Effector memory CD4-positive, alpha-beta T cell (primary cell): ENCODE data around the gene ADRB1.

Source experiments
- DNase-seq, 3 donors: peaks; one replicate each; pipeline ENCODE4 v3.0.0-alpha.2; 2020
- H3K27ac ChIP-seq: 2 replicates; pipeline ENCODE4 v1.7.0; 2013; ENCODE audit warnings: mild to moderate bottlenecking, low read length, moderate library complexity; ENCODE audit not compliant: insufficient read depth, poor library complexity, severe bottlenecking
- H3K27me3 ChIP-seq: replicated peaks from 2 replicates; pipeline ENCODE4 v1.7.0; 2013; ENCODE audit warnings: mild to moderate bottlenecking, low read length; ENCODE audit not compliant: insufficient read depth, control insufficient read depth, poor library complexity, severe bottlenecking
- H3K36me3 ChIP-seq: 2 replicates; pipeline ENCODE4 v1.7.0; 2013; ENCODE audit warnings: mild to moderate bottlenecking, low read length, moderate library complexity; ENCODE audit not compliant: control insufficient read depth, insufficient read depth
- H3K4me1 ChIP-seq: 2 replicates; pipeline ENCODE4 v1.7.0; 2013; ENCODE audit warnings: low read length, mild to moderate bottlenecking; ENCODE audit not compliant: control insufficient read depth, insufficient read depth, poor library complexity, severe bottlenecking
- H3K4me3 ChIP-seq: 2 replicates; pipeline ENCODE4 v1.7.0; 2013; ENCODE audit warnings: low read length, low read depth, mild to moderate bottlenecking; ENCODE audit not compliant: insufficient read depth, poor library complexity, severe bottlenecking
- H3K9me3 ChIP-seq: 2 replicates; pipeline ENCODE4 v1.7.0; 2013; ENCODE audit warnings: mild to moderate bottlenecking, low read length, moderate library complexity; ENCODE audit not compliant: control insufficient read depth
- total RNA-seq, 3 donors: gene quantifications; one replicate each; lab custom pipeline; 2026; lab: John Stamatoyannopoulos, UW

ADRB1 gene
- 0.09 to 0.19 (median 0.17) reads per million in 3 donors for total RNA-seq

DNA sequence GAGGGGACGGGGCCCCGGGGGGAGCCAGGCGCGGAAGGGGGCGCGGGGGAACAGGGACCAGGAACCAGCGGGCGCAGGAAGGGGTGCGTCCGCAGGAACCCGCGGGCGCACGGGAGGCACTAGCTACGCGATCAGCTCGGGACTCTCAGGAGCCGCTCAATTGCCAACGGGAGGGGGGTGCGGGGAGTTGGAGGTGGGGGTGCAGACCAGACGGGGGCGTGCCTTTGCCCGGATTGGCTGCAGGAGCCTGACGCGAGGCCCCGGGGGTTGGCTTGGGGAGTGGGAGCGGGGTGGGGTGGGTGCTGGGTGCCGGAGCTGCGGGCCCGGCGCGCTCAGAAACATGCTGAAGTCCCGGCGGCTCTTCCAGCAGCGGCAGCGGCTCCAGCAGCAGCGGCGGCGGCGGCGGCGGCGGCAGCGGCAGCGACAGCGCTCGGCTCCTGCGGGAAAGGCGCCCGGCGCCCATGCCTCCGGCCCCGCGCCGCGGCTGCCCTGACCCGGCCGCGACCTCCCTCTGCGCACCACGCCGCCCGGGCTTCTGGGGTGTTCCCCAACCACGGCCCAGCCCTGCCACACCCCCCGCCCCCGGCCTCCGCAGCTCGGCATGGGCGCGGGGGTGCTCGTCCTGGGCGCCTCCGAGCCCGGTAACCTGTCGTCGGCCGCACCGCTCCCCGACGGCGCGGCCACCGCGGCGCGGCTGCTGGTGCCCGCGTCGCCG lies at the start of gene ADRB1:
Gene ADRB1 (plus strand): TSS at position 335 of the 715 bp plus-strand sequence. CDS start 267 bp downstream, at position 602.
- Histone ChIP-seq H3K4me1 (peaks cover 7% of the 10 kb centered on the region), H3K9me3 (no peaks in the 10 kb centered on the region), H3K36me3 (no peaks in the 10 kb centered on the region), H3K4me3 (peak within 1 kb of the TSS; percentile 44), H3K27me3 (peaks cover 31% of the 10 kb centered on the region), H3K27ac (no peak within 1 kb of the TSS)
- no peak for DNase-seq

DNA sequence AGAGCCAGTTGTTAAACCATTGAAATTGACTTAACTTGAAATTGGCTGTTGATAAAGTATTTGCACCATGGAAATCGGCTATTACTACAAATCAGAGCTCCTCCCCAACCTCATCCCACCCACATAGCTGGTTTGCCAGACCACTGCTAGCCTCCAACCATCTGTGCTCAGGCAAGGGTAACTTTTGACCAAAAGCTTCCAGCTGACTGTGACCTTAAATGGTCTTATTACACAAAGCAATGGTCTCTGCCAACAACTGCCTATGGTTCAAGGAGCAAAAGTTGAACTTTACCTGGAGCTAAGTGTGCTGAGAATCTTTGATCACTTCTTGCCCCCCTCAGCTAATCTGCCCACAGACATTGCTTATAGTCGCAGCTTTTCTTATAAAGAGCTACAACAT lies 48.5 kb upstream of the ADRB1 start:
- Histone ChIP-seq H3K9me3 (no peaks in the 10 kb centered on the region), H3K27me3 (no peaks in the 10 kb centered on the region)
- no peak for DNase-seq

DNA sequence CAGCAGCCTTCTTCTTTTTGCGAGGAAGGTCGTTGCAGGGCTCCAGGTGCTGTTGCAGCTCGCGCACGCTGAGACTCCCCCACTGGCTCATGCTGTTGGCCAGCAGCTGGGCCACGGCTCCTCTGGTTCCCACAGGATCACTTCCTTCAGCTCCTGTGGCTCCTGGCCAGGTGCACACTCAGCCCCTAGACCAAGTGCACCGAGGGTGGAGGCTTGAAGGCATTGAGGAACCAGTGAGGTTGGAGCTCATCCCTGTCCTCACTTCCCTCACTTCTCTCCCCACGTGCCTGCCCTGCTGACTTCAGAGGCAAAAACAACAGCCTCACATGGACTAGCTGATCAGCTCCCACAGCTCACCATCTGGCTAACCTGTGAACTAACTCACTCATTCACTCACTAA lies 46.2 kb upstream of the ADRB1 start:
- DNase-seq, result no peak
- Histone ChIP-seq H3K4me3 (no peak overlapping the region), H3K27ac (no peak overlapping the region), H3K9me3 (no peaks in the 10 kb centered on the region), H3K36me3 (no peaks in the 10 kb centered on the region), H3K4me1 (no peaks in the 10 kb centered on the region), H3K27me3 (no peaks in the 10 kb centered on the region)

More for the DNA sequence above, 48.5 kb upstream of the ADRB1 start:
- H3K27ac ChIP-seq, result no peak overlapping the region
- H3K4me3 ChIP-seq, result no peak overlapping the region
- H3K4me1 ChIP-seq, result no peaks in the 10 kb centered on the region
- H3K36me3 ChIP-seq, result no peaks in the 10 kb centered on the region

DNA sequence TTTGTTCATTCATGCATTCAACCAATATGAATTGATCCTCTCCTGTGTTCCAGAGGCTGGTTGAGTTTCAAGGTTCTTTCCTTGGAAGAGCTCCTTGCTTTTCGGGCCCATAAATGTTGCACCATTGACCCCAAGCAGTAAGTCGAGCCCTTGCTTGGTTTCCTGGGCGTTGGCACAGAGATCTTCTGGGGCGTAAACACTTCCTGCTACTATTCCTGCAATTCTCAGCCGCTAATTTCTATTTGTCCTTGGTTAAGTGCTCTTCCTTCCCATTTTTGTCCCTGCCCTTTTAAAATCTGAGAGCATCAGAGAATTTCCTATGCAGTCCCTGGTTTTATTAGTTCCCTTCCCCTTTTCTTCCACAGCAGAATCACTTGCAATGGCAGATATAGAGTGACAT lies 44.1 kb upstream of the ADRB1 start:
- DNase-seq, result no peak
- H3K9me3 ChIP-seq, result no peaks in the 10 kb centered on the region

DNA sequence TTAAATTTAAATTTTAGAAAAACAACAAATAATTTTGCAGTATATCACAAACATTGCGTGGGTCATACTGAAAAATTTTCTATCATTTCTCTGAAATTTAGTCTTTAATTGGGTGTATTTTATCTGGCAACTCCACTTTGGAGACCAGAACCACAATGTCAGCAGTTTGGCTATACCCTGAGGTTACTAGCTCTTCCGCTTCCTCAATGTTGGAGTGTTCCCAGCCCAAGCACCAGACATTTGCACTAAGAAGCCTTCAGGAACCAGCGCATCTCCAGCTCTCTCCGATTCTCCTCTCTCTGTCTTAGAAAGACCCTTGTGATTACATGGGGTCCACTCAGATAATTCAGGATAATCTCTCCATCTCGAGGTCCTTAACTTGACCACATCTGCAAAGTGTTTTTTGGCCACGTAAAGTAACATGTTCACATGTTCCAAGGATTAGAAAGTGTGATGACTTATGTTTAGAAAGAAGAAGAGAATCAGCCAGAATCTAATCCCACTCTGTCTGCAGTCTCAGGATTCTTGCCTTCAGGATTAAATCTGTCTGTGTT lies 43.1 kb upstream of the ADRB1 start:
- no peaks in the 10 kb centered on the region for H3K9me3 ChIP-seq
- H3K4me1 ChIP-seq, result no peaks in the 10 kb centered on the region
- H3K36me3 ChIP-seq, result no peaks in the 10 kb centered on the region
- no peak overlapping the region for H3K27ac ChIP-seq
- no peak overlapping the region for H3K4me3 ChIP-seq
- no peaks in the 10 kb centered on the region for H3K27me3 ChIP-seq
- no peak for DNase-seq

More for the DNA sequence above, 44.1 kb upstream of the ADRB1 start:
- Histone ChIP-seq H3K27me3 (no peaks in the 10 kb centered on the region), H3K4me3 (no peak overlapping the region), H3K4me1 (no peaks in the 10 kb centered on the region), H3K27ac (no peak overlapping the region), H3K36me3 (no peaks in the 10 kb centered on the region)

DNA sequence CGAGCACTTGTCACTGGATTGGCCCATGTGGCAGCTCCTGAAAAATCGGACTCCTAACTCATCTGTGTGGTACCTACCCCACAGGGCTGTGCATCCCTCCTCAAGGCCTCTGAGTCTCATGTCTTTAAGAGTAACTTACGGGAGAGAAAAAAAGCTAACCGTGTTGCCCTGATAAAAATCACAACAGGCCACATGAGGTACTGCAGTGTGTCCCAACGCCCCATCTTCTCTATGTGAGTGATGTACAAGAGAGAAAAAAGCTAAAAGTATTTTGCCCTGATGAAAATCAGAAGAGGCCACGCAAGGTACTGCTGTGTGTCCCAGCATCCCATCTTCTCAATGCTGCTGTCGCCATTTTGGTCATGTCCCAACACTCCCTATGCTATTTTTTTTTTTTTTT lies 41.2 kb upstream of the ADRB1 start:
- Histone ChIP-seq H3K9me3 (no peaks in the 10 kb centered on the region), H3K4me1 (no peaks in the 10 kb centered on the region), H3K36me3 (no peaks in the 10 kb centered on the region), H3K27ac (no peak overlapping the region), H3K4me3 (no peak overlapping the region), H3K27me3 (no peaks in the 10 kb centered on the region)
- DNase-seq, result no peak

DNA sequence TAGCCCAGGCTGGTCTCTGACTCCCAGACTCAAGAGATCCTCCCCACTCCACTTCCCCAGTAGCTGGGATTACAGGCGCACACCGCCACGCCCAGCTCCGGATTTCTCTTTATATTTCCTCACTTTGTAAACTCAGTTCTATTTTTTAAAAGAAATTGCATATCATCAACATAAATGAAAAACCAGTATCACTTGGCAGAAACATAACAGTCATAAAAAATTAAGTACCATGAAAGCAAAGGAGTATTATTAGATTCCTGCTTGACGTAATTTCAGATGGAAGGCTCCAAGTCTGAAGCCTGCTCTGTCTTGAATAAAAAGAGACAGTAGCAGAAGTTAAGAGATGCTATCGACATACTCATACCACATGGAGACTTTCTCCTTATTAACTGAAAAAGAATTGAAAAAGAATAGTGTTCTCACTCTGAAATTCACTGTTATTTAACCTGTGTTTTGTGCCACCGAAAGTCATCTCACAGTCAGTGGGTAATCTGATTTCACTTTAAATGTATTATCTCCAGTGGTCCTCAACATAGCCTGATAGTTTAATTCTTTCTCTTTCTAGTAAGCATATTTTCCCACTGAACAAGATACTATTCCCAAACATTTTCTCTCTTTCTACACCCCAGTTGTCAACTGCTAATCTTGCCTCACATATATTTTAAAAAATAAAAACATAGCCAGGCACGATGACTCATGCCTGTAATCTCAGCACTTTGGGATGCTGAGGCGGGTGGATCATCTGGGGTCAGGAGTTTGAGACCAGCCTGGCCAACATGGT lies 40.3 kb upstream of the ADRB1 start:
- DNase-seq, result no peak
- Histone ChIP-seq H3K27me3 (no peaks in the 10 kb centered on the region), H3K9me3 (no peaks in the 10 kb centered on the region), H3K27ac (no peak overlapping the region), H3K4me3 (no peak overlapping the region), H3K36me3 (no peaks in the 10 kb centered on the region), H3K4me1 (no peaks in the 10 kb centered on the region)

DNA sequence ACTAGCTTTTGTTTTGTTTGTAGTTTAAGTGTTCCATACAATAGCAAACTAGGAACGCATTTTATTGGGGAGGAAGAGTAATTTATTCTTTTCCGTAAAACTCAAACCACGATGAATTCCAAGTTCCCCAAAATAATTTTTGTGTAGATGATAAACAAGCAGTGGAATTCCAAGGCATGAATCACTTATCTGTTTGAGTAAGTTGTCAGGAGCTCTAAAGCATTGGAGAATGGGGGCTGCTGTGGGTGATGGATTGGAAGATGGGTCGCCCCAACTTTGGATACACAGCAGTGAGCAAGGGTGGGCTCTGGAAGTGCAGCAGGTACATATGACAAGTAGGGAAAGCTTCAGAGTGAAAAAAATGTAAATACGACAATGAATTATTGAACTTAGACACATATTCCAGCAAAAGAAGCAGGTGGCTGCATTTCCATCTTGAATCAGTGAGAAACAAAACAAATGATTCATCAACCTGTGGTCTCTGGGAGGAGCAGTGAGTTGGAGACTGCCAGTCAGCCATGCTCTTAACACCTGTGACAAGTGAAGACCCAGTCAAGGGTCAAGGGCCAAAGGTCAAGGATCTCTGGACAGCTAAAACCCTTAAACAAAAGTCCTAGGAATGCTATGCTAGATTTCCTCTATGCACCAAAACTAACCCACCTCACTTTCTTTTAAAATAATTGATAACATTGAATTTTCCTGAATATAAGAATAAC lies 34.2 kb upstream of the ADRB1 start:
- no peaks in the 10 kb centered on the region for H3K27me3 ChIP-seq
- H3K27ac ChIP-seq, result no peak overlapping the region
- DNase-seq, result no peak
- H3K9me3 ChIP-seq, result no peaks in the 10 kb centered on the region
- no peak overlapping the region for H3K4me3 ChIP-seq
- no peaks in the 10 kb centered on the region for H3K36me3 ChIP-seq
- no peaks in the 10 kb centered on the region for H3K4me1 ChIP-seq

DNA sequence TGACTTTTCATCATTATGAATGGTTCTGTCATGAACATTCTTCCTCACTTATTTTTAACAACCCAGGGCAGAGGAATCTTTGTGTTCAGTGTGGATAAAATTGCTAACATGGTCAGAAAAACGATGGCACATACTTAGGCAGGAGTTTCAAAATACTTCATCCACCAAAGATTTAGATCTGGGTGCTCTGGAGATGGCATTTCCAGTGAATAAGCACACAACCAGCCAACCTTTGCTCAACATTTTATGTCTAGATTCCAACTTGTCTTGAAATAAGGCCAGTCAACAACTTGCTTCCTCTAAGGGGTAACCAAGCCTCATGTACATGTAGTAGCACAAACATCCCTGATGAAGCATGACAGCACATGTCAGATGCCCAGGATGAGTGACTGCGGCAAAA lies 33.4 kb upstream of the ADRB1 start:
- DNase-seq, result no peak
- H3K9me3 ChIP-seq, result no peaks in the 10 kb centered on the region
- H3K27ac ChIP-seq, result no peak overlapping the region
- no peaks in the 10 kb centered on the region for H3K27me3 ChIP-seq
- no peaks in the 10 kb centered on the region for H3K4me1 ChIP-seq
- H3K4me3 ChIP-seq, result no peak overlapping the region
- H3K36me3 ChIP-seq, result no peaks in the 10 kb centered on the region
